ENCODE measurements around the gene ARHGAP32.

ARHGAP32 gene

DNA sequence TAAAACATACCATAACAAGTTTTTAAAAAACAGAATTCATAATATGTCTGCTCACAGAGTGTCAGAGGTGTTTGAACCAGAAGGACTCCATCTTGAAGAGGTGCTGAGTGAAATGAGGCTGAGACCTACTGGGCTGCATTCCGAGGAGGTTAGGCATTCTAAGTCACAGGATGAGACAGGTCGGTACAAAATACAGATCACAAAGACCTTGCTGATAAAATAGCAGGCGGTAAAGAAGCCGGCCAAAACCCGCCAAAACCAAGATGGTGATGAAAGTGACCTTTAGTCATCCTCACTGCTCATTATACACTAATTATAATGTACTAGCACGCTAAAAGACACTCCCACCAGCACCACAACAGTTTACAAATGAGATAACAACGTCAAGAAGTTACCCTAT lies 116.4 kb downstream of the ARHGAP32 start:
- no peak overlapping the region for H3K4ac ChIP-seq (ENCODE audit: low read depth, low read length)
- H2AK5ac ChIP-seq (ENCODE audit: low read length): no peak overlapping the region
- H3K79me1 ChIP-seq (ENCODE audit: low read length): peaks cover 3% of the 10 kb centered on the region
- H4K12ac ChIP-seq (ENCODE audit: low read depth, low read length): no peak overlapping the region
- H3K9ac ChIP-seq (ENCODE audit: low read length): no peak overlapping the region
- H3K4me1 ChIP-seq (ENCODE audit: control insufficient read depth in 1 of 2, insufficient read depth in 2 of 2, low read length in 2 of 2): peaks cover 11 to 21% of the 10 kb centered on the region in 2 experiments
- no peak overlapping the region for H3K27ac ChIP-seq (ENCODE audit: low read depth, low read length)
- H2AFZ ChIP-seq (ENCODE audit: insufficient read depth, low read length, poor library complexity): no peak overlapping the region
- no peak overlapping the region for H4K91ac ChIP-seq (ENCODE audit: low read depth, low read length)
- no peak overlapping the region for H4K8ac ChIP-seq (ENCODE audit: low read depth, low read length)
- H2BK120ac ChIP-seq (ENCODE audit: insufficient read depth, low read length, poor library complexity): no peak overlapping the region
- DNase-seq: peak; percentile 72 to 85
- no peaks in the 10 kb centered on the region for H3K79me2 ChIP-seq (ENCODE audit: control insufficient read depth, insufficient read depth, low read length, poor library complexity)
- H3K14ac ChIP-seq (ENCODE audit: low read length): no peak overlapping the region
- H3K4me3 ChIP-seq (ENCODE audit: low read depth, low read length): no peak overlapping the region
- no peaks in the 10 kb centered on the region for H3K9me3 ChIP-seq (ENCODE audit: insufficient read depth, low read depth, low read length)
- no peak overlapping the region for H3K23ac ChIP-seq (ENCODE audit: low read length)
- no peaks in the 10 kb centered on the region for H3K36me3 ChIP-seq (ENCODE audit: control insufficient read depth in 1 of 2, insufficient read depth in 2 of 2, low read length in 2 of 2)
- no peak overlapping the region for H2BK12ac ChIP-seq (ENCODE audit: low read length)
- no peak overlapping the region for H2BK5ac ChIP-seq (ENCODE audit: low read depth, low read length, poor library complexity)
- no CpG with 5 or more reads among the region's 7 CpGs for WGBS (ENCODE audit: extremely low coverage, insufficient coverage, insufficient read length)
- H3K27me3 ChIP-seq (ENCODE audit: insufficient read depth, low read length): no peaks in the 10 kb centered on the region
- H3K4me2 ChIP-seq (ENCODE audit: low read length): no peak overlapping the region
- H3K18ac ChIP-seq (ENCODE audit: low read length): no peak overlapping the region

DNA sequence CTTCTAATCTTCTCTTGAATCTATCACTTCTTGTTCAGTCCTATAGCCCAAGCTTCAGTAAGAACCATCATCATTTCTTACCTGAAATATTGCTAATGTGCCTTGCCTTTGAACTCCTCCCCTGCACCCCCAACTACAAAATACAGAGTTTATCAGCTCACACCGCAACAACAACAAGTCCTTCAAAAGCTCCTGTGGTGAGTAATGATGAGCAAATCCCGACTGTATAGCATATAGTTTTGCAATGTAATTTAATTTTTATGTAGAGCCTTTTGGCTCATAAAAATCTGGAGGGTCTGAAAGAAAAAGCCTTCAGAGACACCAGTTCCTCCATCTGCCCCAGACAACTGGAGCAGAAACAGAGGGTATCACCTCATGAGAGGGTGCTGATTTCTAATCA lies 124.7 kb downstream of the ARHGAP32 start:
- DNase-seq: no peak
- H2AK5ac ChIP-seq (ENCODE audit: low read length): no peak overlapping the region
- H3K27me3 ChIP-seq (ENCODE audit: insufficient read depth, low read length): no peaks in the 10 kb centered on the region
- H3K4me2 ChIP-seq (ENCODE audit: low read length): no peak overlapping the region
- H3K79me1 ChIP-seq (ENCODE audit: low read length): no peaks in the 10 kb centered on the region
- H3K4me3 ChIP-seq (ENCODE audit: low read depth, low read length): no peak overlapping the region
- no peak overlapping the region for H2BK5ac ChIP-seq (ENCODE audit: low read depth, low read length, poor library complexity)
- no peak overlapping the region for H4K91ac ChIP-seq (ENCODE audit: low read depth, low read length)
- H4K8ac ChIP-seq (ENCODE audit: low read depth, low read length): no peak overlapping the region
- H3K27ac ChIP-seq (ENCODE audit: low read depth, low read length): no peak overlapping the region
- no CpG with 5 or more reads among the region's 2 CpGs for WGBS (ENCODE audit: extremely low coverage, insufficient coverage, insufficient read length)
- no peak overlapping the region for H2BK120ac ChIP-seq (ENCODE audit: insufficient read depth, low read length, poor library complexity)
- no peak overlapping the region for H3K18ac ChIP-seq (ENCODE audit: low read length)
- no peaks in the 10 kb centered on the region for H3K36me3 ChIP-seq (ENCODE audit: control insufficient read depth in 1 of 2, insufficient read depth in 2 of 2, low read length in 2 of 2)
- no peak overlapping the region for H3K4ac ChIP-seq (ENCODE audit: low read depth, low read length)
- H3K79me2 ChIP-seq (ENCODE audit: control insufficient read depth, insufficient read depth, low read length, poor library complexity): no peaks in the 10 kb centered on the region
- no peak overlapping the region for H4K12ac ChIP-seq (ENCODE audit: low read depth, low read length)
- H2AFZ ChIP-seq (ENCODE audit: insufficient read depth, low read length, poor library complexity): no peak overlapping the region
- H3K4me1 ChIP-seq (ENCODE audit: control insufficient read depth in 1 of 2, insufficient read depth in 2 of 2, low read length in 2 of 2): no peaks in the 10 kb centered on the region
- H3K14ac ChIP-seq (ENCODE audit: low read length): no peak overlapping the region
- H3K9me3 ChIP-seq (ENCODE audit: insufficient read depth, low read depth, low read length): no peaks in the 10 kb centered on the region
- H3K9ac ChIP-seq (ENCODE audit: low read length): no peak overlapping the region
- H3K23ac ChIP-seq (ENCODE audit: low read length): no peak overlapping the region
- H2BK12ac ChIP-seq (ENCODE audit: low read length): no peak overlapping the region

DNA sequence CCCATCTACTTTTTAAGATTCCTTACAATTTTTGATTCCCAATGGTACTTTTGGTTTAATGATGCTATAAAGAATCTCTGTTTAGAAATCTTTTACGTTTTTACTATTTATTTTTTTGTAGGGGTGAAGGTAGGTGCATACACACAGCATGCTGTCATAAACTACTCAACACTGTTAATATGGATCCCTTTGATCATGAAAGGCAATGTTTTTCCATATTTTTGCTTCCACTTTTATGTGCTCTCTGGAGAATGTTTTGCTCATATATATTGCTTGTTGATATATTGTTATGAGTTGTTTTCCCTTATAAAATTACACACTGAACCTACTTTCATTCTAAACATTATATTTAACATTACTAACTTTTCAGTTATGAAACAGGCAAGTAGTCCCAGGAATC lies 125.9 kb downstream of the ARHGAP32 start:
- no peak overlapping the region for H3K27ac ChIP-seq (ENCODE audit: low read depth, low read length)
- WGBS (ENCODE audit: extremely low coverage, insufficient coverage, insufficient read length): no CpG with 5 or more reads among the region's 1 CpG
- no peak for DNase-seq
- no peak overlapping the region for H2AK5ac ChIP-seq (ENCODE audit: low read length)
- H2BK12ac ChIP-seq (ENCODE audit: low read length): no peak overlapping the region
- no peak overlapping the region for H4K12ac ChIP-seq (ENCODE audit: low read depth, low read length)
- no peaks in the 10 kb centered on the region for H3K79me1 ChIP-seq (ENCODE audit: low read length)
- no peak overlapping the region for H3K23ac ChIP-seq (ENCODE audit: low read length)
- H4K8ac ChIP-seq (ENCODE audit: low read depth, low read length): no peak overlapping the region
- H3K9me3 ChIP-seq (ENCODE audit: insufficient read depth, low read depth, low read length): no peaks in the 10 kb centered on the region
- H2BK5ac ChIP-seq (ENCODE audit: low read depth, low read length, poor library complexity): no peak overlapping the region
- H3K18ac ChIP-seq (ENCODE audit: low read length): no peak overlapping the region
- H3K27me3 ChIP-seq (ENCODE audit: insufficient read depth, low read length): no peaks in the 10 kb centered on the region
- H3K4me2 ChIP-seq (ENCODE audit: low read length): no peak overlapping the region
- no peak overlapping the region for H4K91ac ChIP-seq (ENCODE audit: low read depth, low read length)
- H2BK120ac ChIP-seq (ENCODE audit: insufficient read depth, low read length, poor library complexity): no peak overlapping the region
- no peak overlapping the region for H3K4me3 ChIP-seq (ENCODE audit: low read depth, low read length)
- no peaks in the 10 kb centered on the region for H3K79me2 ChIP-seq (ENCODE audit: control insufficient read depth, insufficient read depth, low read length, poor library complexity)
- no peak overlapping the region for H3K9ac ChIP-seq (ENCODE audit: low read length)
- H2AFZ ChIP-seq (ENCODE audit: insufficient read depth, low read length, poor library complexity): no peak overlapping the region
- no peaks in the 10 kb centered on the region for H3K4me1 ChIP-seq (ENCODE audit: control insufficient read depth in 1 of 2, insufficient read depth in 2 of 2, low read length in 2 of 2)
- no peaks in the 10 kb centered on the region for H3K36me3 ChIP-seq (ENCODE audit: control insufficient read depth in 1 of 2, insufficient read depth in 2 of 2, low read length in 2 of 2)
- H3K4ac ChIP-seq (ENCODE audit: low read depth, low read length): no peak overlapping the region
- H3K14ac ChIP-seq (ENCODE audit: low read length): no peak overlapping the region

DNA sequence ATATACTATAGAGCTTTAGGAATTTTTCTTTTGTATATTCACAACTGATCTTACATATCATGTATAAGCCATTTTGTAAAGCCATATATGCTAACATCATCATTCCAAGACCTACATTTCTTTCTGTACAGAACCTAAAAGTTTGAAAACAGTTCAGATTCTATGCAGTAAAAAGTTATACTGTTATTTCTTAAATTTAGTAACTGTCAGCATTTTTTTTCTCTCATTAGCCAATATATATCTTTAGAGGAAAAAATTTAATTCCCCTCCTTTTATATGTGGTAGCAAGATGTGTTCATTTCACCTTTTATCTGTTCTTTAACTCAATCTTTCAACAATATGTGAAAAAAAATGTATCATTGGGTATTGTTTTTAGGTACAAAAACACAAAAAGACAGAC lies 129.0 kb downstream of the ARHGAP32 start:
- H4K91ac ChIP-seq (ENCODE audit: low read depth, low read length): no peak overlapping the region

More for the DNA sequence above, 129.0 kb downstream of the ARHGAP32 start:
- no peaks in the 10 kb centered on the region for H3K27me3 ChIP-seq (ENCODE audit: insufficient read depth, low read length)
- no peak overlapping the region for H2AFZ ChIP-seq (ENCODE audit: insufficient read depth, low read length, poor library complexity)
- H3K4me3 ChIP-seq (ENCODE audit: low read depth, low read length): no peak overlapping the region
- H4K12ac ChIP-seq (ENCODE audit: low read depth, low read length): no peak overlapping the region
- H3K36me3 ChIP-seq (ENCODE audit: control insufficient read depth in 1 of 2, insufficient read depth in 2 of 2, low read length in 2 of 2): no peaks in the 10 kb centered on the region
- H3K4me2 ChIP-seq (ENCODE audit: low read length): no peak overlapping the region
- H3K4me1 ChIP-seq (ENCODE audit: control insufficient read depth in 1 of 2, insufficient read depth in 2 of 2, low read length in 2 of 2): no peaks in the 10 kb centered on the region
- no peak overlapping the region for H3K14ac ChIP-seq (ENCODE audit: low read length)
- no peak overlapping the region for H2BK12ac ChIP-seq (ENCODE audit: low read length)
- H3K18ac ChIP-seq (ENCODE audit: low read length): no peak overlapping the region
- DNase-seq: no peak
- no peak overlapping the region for H2BK120ac ChIP-seq (ENCODE audit: insufficient read depth, low read length, poor library complexity)
- H3K23ac ChIP-seq (ENCODE audit: low read length): no peak overlapping the region
- H3K9me3 ChIP-seq (ENCODE audit: insufficient read depth, low read depth, low read length): no peaks in the 10 kb centered on the region
- no peak overlapping the region for H2BK5ac ChIP-seq (ENCODE audit: low read depth, low read length, poor library complexity)
- no peaks in the 10 kb centered on the region for H3K79me2 ChIP-seq (ENCODE audit: control insufficient read depth, insufficient read depth, low read length, poor library complexity)
- H2AK5ac ChIP-seq (ENCODE audit: low read length): no peak overlapping the region
- no peak overlapping the region for H3K27ac ChIP-seq (ENCODE audit: low read depth, low read length)
- no peak overlapping the region for H3K4ac ChIP-seq (ENCODE audit: low read depth, low read length)
- H3K9ac ChIP-seq (ENCODE audit: low read length): no peak overlapping the region
- no peak overlapping the region for H4K8ac ChIP-seq (ENCODE audit: low read depth, low read length)
- H3K79me1 ChIP-seq (ENCODE audit: low read length): no peaks in the 10 kb centered on the region
